Mesothelial cell of epicardium (in vitro differentiated cells): ENCODE results near the gene GNG3. TPM values are rescaled to one million over a fixed set of nuclear protein-coding genes. Genes with fewer than 3 reads are reported as not detected.

Experiments used
- DNase-seq, 2 experiments: peaks; one replicate each; pipeline ENCODE4 v3.0.0; 2021; ENCODE audit warnings: low spot score in 2 of 2; ENCODE audit not compliant: unreplicated experiment in 2 of 2
- H3K27ac Mint-ChIP-seq: 2 replicates; pipeline ENCODE4 v1.8.0; 2021; ENCODE audit warnings: mixed read lengths
- H3K27me3 Mint-ChIP-seq: 2 replicates; pipeline ENCODE4 v1.8.0; 2021; ENCODE audit warnings: low read depth, mixed read lengths
- H3K36me3 Mint-ChIP-seq: 2 replicates; pipeline ENCODE4 v1.8.0; 2021; ENCODE audit warnings: mixed read lengths
- H3K4me1 Mint-ChIP-seq: 2 replicates; pipeline ENCODE4 v1.8.0; 2021; ENCODE audit warnings: mixed read lengths
- H3K4me3 Mint-ChIP-seq: 2 replicates; pipeline ENCODE4 v1.8.0; 2021; ENCODE audit warnings: mild to moderate bottlenecking, moderate library complexity, mixed read lengths
- H3K9me3 Mint-ChIP-seq: 2 replicates; pipeline ENCODE4 v1.8.0; 2021; ENCODE audit warnings: mixed read lengths
- total RNA-seq: library from RNA; stranded (reverse); gene quantifications from 3 replicates; pipeline ENCODE4 v1.2.1, GENCODE V29; 2021
- TF ChIP-seq, protein P1 (sequence below): fragments of 200-600 bp; sonication (generic); IDR thresholded peaks from one replicate; pipeline ENCODE4 v1.5.0; 2021; ENCODE audit warnings: antibody characterized with exemption; ENCODE audit not compliant: unreplicated experiment

Gene GNG3
- total RNA-seq, 1 donor from 2014 or later: 1.5 TPM

DNA sequence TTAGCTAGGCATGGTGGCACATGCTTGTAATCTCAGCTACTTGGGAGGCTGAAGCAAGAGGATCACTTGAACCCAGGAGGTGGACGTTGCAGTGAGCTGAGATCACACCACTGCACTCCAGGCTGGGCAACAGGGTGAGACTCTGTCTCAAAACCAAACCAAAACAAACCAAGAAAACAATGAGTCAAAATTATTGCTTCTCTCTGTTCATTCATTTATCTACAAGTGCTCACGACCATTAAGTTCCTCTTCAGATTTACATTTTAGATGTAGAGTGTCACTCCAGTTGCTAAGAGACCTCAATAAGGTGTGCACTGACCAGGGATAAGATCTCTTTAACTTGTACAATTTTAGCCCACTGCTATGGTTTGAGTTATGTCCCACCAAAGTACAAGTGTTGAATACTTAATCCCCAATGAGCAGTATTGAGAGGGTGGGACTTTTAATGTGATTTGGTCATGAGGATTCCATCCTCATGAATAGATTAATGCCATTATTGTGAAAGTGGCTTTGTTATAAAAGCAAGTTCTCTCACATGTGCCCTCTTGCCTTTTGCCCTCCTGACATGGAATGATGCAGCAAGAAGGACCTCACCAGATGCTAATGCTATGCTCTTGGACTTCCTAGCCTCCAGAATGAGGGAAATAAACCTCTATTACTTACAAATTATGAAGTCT is 12.0 kb downstream of the GNG3 start:
- TF ChIP-seq, protein P1, sequence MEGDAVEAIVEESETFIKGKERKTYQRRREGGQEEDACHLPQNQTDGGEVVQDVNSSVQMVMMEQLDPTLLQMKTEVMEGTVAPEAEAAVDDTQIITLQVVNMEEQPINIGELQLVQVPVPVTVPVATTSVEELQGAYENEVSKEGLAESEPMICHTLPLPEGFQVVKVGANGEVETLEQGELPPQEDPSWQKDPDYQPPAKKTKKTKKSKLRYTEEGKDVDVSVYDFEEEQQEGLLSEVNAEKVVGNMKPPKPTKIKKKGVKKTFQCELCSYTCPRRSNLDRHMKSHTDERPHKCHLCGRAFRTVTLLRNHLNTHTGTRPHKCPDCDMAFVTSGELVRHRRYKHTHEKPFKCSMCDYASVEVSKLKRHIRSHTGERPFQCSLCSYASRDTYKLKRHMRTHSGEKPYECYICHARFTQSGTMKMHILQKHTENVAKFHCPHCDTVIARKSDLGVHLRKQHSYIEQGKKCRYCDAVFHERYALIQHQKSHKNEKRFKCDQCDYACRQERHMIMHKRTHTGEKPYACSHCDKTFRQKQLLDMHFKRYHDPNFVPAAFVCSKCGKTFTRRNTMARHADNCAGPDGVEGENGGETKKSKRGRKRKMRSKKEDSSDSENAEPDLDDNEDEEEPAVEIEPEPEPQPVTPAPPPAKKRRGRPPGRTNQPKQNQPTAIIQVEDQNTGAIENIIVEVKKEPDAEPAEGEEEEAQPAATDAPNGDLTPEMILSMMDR: no peak
- Mint-ChIP-seq H3K4me3 (no peak overlapping the region), H3K4me1 (peaks cover 15% of the 10 kb centered on the region), H3K27me3 (no peaks in the 10 kb centered on the region), H3K27ac (no peak overlapping the region), H3K9me3 (no peaks in the 10 kb centered on the region), H3K36me3 (peaks cover 56% of the 10 kb centered on the region)
- no peak for DNase-seq

GRCh38 chr11:62721994-62722393 is 14.5 kb downstream of the GNG3 start:
- peak overlapping the region; percentile 81 for H3K27ac Mint-ChIP-seq
- no peak for DNase-seq

GRCh38 chr11:62724171-62724570 is 16.7 kb downstream of the GNG3 start:
- Mint-ChIP-seq H3K4me1 (peaks cover 38% of the 10 kb centered on the region), H3K4me3 (peak overlapping the region; percentile 95), H3K9me3 (no peaks in the 10 kb centered on the region), H3K36me3 (peaks cover 35% of the 10 kb centered on the region), H3K27ac (peak overlapping the region; percentile 48), H3K27me3 (no peaks in the 10 kb centered on the region)
- TF ChIP-seq, protein P1: no peak
- DNase-seq: no peak

More at GRCh38 chr11:62721994-62722393, 14.5 kb downstream of the GNG3 start:
- Mint-ChIP-seq H3K4me1 (peaks cover 32% of the 10 kb centered on the region), H3K4me3 (no peak overlapping the region), H3K27me3 (no peaks in the 10 kb centered on the region), H3K36me3 (peaks cover 43% of the 10 kb centered on the region), H3K9me3 (no peaks in the 10 kb centered on the region)
- TF ChIP-seq, protein P1: no peak

DNA sequence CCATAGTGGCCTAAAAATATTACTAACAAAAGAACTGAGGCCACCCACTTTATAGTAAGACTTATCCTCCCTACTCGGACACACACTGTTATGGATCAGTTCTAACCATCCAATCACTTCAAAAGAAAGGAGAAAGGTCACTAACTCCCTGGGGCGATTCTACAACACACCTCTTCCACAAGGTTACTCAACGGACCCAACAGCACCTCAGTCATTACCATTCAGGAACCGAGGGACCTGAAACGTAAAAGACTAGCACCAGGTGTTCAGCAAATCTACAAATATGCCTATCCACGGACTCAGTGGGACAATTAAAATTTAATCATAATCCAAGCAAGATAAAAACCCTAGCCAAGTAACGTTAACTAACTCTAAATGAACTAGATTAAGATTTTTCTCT is 18.2 kb downstream of the GNG3 start:
- no peaks in the 10 kb centered on the region for H3K9me3 Mint-ChIP-seq
- H3K4me3 Mint-ChIP-seq: peak overlapping the region; percentile 95
- peaks cover 26% of the 10 kb centered on the region for H3K36me3 Mint-ChIP-seq
- peaks cover 46% of the 10 kb centered on the region for H3K4me1 Mint-ChIP-seq
- DNase-seq: no peak
- H3K27ac Mint-ChIP-seq: peak overlapping the region; percentile 91
- TF ChIP-seq, protein P1: no peak
- H3K27me3 Mint-ChIP-seq: no peaks in the 10 kb centered on the region

- Mint-ChIP-seq H3K9me3 (no peaks in the 10 kb centered on the region), H3K27ac (peak overlapping the region; percentile 91), H3K4me3 (peak overlapping the region; percentile 95), H3K36me3 (peaks cover 20% of the 10 kb centered on the region), H3K27me3 (no peaks in the 10 kb centered on the region), H3K4me1 (peaks cover 48% of the 10 kb centered on the region)
- no peak for DNase-seq
- TF ChIP-seq, protein P1: no peak
Observed at GRCh38 chr11:62726156-62726914, 18.9 kb downstream of the GNG3 start.
